NCI-H748 treated with DMSO at 0.1 percent for 48 hours (cell line): ENCODE results near the gene YKT6.

Experiments used
- DNase-seq: peaks from one replicate; lab custom pipeline; 2025; lab: John Stamatoyannopoulos, UW

YKT6 gene

DNA sequence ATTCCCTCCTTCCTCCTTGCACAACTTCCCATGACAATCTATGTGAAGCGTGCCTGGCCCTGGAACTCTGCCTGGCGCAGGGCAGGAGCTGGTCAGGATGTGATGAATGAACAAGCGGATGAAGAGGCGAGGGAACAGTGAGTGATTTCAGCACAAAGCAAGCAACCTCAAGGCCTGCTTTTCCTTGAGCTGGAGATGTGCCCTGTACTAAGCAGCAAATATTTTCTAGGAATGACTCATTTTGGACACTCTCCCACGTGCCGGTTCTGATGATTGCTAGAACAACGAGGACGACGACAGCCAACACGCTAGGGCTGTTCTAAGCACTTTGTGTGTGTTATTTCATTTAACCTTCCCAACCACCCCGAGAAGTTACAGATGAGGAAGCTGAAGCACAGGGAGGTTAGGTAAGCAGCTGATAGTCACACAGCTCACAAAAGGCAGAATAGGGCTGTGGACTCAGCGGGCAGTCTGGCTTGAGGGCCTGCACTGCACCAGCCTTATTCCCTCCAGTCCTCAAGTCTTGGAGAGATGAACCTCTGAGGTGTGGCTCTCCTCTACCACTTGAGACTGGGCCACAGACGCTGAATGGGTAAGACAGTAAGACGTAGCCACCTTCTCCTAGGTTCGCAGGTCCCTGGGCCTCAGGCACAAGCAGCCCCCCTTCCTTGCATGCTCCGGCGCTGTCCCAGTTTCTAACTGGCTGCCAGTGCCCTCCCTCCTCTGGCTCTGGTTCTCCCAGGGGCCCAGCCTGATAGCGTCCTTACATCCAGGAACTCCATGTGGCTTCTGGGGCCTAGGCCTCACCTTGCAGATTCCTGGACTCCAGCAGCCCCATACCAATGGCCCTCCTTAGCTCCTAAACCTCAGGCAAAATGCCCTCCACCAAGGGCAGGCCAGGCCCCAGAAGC, 59.0 kb downstream of the YKT6 start:
- DNase-seq, result no peak

DNA sequence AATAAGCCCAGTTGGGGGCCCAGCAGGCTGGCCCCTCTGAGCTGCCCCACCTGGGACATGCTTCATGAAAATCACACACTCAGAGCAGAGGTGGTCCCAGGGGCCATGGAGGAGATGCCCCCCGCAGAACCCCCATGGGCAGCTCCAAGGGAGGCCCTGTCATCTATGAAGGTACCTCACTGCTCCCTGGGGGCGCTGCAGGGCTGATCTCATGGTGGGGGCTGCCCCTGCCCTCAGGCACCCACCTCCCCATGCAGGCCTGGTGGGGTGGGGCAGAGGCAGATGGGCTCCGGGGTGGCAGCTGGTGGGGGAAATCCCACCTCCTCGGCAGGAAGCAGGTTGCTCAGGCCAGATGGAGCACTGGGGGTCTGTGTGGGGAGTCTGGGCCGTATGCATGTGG, 60.5 kb downstream of the YKT6 start:
- DNase-seq, result no peak

DNA sequence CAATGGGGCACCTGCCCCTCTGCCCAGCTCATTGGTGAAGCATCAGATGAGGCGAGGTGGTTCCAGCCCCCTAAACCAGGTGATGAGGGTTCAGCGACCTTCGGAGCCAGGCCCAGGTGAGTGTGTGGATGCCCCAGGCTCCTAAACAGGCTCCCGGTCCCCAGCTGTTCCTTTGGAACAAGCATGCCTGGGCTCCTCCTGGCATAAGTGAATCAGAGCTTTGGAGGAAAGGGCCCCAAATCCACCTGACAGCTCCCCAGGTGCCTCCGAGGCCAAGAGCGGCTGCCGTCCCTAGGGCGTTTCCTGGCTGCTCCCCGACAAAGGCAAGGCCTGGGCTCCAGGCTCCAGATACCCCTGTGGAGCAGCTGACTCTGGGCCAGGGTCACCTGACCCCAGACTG, 61.3 kb downstream of the YKT6 start:
- DNase-seq, result no peak

GRCh38 chr7:44263326-44264082, 62.7 kb downstream of the YKT6 start:
- DNase-seq, result no peak
